Right ventricle myocardium superior (tissue), 1 donor: Measurements from ENCODE around the gene PON3. TPM values are rescaled to one million over a fixed set of nuclear protein-coding genes. Genes with fewer than 3 reads are reported as not detected.
"Not testable (repeated sequence)": the region's sequence is repeated elsewhere in the genome, so short reads cannot be mapped to it uniquely, and the experiment has no call there.

Experiments used
- ATAC-seq: fragments of 200-7000 bp; cut with Tn5 transposase; one replicate; pipeline ENCODE4 v1.9.1; 2020; ENCODE audit warnings: mild to moderate bottlenecking; ENCODE audit not compliant: poor library complexity
- DNase-seq: peaks from one replicate; pipeline ENCODE4 v3.0.0-alpha.2; 2020
- intact Hi-C: fragments of 100-400 bp; cut with DNase I; formaldehyde crosslinking; loops from one replicate; pipeline ENCODE4 v1.11.2; 2022
- total RNA-seq: library from RNA; stranded (reverse); fragmentation: NEBNext Ultra II Directional; extraction: Animal tissue kit (Norgen Biotek cat#: 25700); gene quantifications from one replicate; pipeline ENCODE4 v1.2.1, GENCODE V29; 2021
- donor health status: DM: no; HTN: yes; CAD: no; lungs with severe emphysema.

Gene PON3
- total RNA-seq, 1 donor from 2014 or later, result 0.56 TPM

DNA sequence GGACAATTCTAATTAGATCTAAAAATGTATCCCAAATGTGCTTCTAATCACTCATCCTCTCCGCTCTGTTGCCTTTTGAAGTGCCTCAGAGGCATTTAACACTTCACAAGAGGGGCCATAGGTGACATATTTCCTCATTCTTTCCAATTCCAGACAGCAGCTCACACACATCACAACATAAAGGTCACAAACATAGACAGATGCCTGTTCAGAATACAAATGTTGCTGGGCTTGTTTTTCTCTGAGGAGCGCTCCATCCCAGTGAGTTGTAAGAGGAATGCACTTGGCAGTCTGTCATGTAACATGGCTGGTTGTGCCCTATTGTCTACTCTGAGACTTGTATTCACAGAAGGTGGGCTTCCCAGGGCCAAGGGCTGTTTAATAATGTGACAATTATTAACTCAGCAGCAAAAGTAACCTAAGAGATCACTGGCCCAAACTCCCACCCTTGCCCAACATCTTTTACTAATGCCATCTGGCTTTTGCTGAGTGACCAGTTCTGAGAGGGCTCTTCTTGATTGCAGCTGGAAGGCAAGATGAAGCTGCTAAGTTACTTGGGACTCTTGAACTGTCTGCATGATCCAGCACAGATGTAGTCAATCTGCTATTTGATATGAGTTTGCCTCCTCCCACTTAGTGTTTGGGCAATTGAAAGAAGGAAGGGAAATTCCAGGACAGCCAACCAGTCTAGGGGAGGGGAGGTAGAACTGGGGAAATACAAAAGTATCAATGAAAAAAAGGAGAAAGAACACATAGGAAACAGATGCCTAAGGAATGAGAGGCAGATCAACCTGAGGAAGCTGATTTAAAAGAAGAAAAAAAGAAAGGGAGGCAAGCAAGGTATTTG lies 25.0 kb upstream of the PON3 start:
- peak; percentile 43 for ATAC-seq
- DNase-seq, result no peak
- intact Hi-C loops, result no loop called here

DNA sequence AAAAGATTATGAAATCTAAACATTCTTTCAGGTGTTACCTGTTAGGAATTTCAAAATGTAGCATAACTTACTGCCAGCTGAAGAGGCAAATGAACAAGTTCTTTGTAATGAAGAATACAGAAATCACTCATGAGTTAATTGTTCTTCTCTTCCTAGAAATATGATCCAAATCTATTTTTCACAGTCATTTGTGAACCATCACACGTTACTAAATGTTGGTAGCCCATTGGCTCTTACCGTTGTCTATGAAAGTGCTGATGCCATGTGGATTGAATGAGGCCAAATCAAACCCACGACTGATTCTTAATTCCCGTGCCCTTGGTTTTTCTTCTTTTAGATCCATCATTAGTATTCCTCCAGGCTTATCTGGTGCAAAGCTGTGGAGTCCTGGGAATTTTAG lies 15.9 kb upstream of the PON3 start:
- DNase-seq (no peak), ATAC-seq (no peak)
- intact Hi-C loops, result no loop called here

DNA sequence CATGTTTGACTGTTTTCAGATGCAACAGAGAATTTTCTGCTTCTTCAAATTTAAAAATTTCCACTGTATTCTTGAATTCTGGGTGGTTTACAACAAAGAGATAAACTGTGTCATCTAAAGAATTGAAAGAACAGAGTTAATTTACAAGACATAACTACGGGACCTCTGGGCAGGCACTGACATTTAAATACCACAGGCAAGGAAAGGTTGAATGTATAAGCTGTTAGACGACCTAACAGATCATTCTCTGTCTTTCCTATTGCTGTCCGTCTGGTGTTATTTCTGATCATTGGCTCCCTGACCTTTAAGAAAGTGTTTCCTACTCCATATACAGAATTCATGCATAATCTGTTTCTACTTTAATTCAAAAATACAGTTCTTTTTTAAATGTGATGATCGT lies 15.5 kb upstream of the PON3 start:
- no peak for ATAC-seq
- intact Hi-C loops, result no loop called here
- DNase-seq, result no peak

DNA sequence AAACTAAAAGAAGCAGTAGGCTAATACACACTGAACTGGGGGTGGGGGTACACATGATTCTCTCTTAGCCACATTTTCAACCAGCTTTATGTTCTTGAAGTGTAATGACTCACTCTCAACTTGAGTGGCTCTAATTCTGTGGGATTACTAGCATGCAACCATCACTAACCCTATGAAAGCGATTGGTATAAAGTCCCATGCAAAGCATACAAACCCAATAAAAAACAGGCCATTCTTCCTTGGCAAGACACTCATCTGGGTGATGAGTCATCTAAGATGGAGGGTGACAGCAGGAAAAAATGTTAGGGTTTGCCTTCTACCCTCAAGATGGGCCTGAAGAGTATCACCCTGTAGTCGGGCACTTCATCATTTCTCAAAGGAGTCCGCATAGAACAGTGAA lies 14.9 kb upstream of the PON3 start:
- intact Hi-C loops, result no loop called here
- ATAC-seq (no peak), DNase-seq (no peak)

DNA sequence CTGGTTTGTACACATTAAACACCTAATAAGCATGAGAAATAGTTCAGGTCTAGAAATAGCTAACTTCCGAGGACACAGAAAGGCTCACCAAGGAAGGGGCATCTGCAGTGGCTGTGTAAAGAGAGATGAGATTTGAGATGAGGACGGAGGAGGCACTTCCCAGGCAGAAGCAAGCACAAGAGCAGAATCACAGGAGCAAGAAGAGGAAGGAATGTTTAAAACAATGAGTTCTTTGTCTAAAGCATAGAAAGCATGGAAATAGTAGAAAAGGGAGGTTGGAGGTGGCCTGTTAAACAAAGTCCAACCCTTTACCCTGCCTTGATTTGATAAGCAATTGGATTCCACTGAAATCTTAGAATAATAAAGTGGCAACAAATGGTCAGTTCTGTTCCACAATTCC lies 11.6 kb upstream of the PON3 start:
- DNase-seq (no peak), ATAC-seq (no peak)
- intact Hi-C loops, result no loop called here

DNA sequence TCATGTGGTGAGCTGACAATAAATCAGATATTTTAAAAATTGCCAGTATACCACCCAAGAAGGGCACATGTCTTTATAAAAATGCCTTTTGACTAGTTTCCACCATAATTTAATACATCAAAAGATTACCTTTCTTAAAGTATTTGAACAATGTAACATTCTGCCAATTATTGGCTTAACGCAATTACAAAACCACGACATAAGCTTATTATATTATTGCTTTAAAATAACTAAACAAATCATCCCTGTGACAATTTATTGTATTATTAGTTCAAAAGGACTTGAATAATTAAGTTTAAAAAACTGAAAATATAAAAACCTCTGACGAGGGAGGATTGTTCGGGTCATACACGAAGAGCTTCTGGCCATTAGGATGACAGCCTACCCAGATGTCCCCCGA lies 9.6 kb upstream of the PON3 start:
- no peak for DNase-seq
- intact Hi-C loops, result no loop called here
- no peak for ATAC-seq

DNA sequence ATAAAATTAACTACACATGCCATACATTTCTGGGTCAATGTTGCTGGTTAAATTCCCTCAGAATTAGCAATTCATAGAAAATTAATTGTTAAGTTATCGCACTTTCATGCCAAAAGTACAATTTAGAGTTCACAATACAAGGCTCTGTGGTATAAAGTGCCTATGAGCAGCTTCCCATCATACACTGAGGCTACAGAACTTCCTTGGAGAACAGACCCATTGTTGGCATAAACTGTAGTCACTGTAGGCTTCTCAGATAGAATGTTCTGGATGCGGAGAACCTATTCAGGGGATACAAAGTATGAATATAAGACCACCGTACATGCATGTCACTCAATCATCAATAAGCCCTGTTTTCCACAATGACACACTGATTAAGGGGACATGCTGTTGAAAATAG lies 9.0 kb upstream of the PON3 start:
- intact Hi-C loops, result no loop called here
- ATAC-seq (no peak), DNase-seq (no peak)

DNA sequence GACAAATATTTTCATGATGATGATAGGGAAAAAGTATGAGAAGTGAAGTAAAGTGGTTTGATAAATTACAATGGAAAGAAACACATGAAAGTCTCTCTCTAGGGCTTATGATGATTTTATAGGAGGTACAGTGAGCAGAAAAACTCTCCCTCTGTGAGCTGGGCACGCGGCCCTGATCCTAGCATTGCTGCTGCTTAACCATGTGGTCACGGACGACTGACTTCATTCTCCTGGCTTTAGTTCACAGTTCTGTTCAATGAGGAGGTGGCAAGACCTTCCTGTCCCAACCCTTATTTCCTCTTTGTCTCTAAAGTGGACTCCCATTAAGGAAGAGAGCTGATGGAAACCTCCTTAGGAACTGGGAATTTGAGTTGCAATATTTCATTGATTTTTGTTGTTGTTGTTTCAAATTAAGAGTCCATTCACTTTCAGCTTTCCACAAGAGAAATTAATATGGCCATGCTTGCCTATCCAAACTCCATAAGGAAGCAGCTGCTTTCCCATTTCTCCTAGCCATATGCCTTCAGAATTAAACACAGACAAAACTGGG lies 8.2 kb upstream of the PON3 start:
- DNase-seq (peak; percentile 54), ATAC-seq (peak; percentile 61)
- intact Hi-C loops, result no loop called here

DNA sequence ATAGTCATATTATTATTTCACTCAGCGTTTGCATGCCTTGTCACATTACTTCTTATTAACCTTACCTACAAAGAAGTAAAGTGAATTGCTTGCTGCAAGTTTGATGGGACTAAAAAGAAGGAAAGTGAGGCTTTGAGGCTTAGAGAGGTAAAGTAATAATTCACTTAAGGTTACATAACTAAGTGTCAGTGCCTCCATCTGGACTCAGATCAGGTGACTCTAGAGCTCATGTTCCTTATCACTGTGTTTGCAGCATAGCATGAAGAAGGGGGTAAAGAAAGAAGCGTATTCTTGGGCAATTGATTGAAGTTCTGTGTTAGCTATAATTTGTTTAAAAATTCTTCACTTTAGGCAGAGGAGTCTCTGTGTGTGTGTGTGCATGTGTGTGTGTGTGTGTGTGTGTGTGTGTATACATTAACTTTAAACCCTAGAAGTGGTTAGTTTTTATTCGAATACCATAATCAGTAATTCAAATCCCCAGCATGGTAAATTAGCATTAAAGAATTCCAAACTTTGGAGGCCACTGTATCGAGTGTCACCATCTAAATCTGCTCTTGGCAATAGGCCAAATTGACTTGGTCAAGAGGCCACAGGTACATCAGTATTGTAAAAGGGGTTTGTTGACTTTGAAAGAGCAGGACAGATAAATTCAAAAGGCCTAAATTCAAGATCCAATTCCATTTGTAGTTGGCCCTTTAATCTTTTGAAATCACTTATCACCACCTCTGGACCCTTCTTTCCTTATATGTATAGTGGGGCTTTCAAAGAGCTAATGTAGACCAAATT lies 2.2 kb upstream of the PON3 start:
- intact Hi-C loops, result no loop called here
- ATAC-seq, result no peak
- no peak for DNase-seq

DNA sequence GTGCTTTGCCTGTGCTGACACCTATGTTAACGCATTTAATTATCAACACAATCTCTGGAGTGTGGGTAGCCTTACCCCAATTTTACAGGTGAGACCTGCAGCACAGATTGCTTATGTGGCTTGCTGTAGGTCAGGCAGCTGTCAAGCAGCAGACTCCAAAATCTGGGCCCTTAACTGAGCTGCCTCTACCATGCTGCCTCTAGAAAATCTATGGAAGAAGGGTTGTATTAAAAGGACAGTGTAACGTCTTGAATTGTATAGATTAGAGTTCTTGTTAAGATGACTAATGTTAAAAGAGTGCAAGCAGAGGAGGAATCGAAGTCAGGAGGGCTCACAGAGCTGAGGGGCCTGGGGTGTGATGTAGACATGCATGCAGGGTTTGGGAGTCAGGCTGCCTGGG lies 1.2 kb upstream of the PON3 start:
- no peak for ATAC-seq
- no peak for DNase-seq
- intact Hi-C loops, result no loop called here

DNA sequence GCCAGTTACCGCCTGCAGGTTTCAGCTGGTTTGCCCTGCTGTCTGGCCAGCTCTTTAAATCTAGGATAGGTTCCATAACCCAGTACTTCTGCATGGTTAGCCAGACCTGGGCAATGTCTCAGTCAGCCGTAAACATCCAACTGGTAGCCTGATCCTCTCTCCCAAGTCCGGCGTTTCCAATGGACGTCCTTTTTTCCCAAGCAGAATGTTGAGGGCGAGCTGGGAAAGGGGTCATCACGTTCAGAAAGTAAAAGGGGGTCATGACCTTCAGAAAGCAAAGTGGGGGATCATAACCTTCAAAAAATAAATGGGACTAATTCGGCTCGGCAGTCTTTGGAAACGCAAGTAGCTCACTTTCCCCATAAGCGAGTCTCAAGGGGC lies 430 bp downstream of the PON3 start:
- no peak for DNase-seq
- intact Hi-C loops, result no loop called here
- ATAC-seq, result no peak

DNA sequence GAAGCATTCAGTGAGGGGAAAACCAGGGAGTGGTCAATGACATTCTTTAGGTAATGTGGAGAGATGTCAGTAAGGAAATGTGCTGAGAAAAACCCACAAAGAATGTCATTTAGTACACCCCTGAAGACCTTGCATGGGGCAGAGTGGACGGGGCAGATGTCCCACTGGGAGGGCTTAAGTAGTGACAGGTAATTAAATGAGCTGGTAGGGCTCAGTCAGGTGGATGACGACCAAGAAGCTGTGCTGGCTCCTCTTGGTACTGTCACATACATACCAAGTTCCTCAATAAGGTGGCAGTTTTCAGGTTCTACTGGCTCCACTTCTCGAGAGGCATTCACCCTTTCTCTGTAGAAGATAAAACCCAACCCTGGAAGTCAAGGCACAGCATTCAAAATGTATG lies 1.8 kb downstream of the PON3 start:
- intact Hi-C loops, result no loop called here
- ATAC-seq (no peak), DNase-seq (no peak)

DNA sequence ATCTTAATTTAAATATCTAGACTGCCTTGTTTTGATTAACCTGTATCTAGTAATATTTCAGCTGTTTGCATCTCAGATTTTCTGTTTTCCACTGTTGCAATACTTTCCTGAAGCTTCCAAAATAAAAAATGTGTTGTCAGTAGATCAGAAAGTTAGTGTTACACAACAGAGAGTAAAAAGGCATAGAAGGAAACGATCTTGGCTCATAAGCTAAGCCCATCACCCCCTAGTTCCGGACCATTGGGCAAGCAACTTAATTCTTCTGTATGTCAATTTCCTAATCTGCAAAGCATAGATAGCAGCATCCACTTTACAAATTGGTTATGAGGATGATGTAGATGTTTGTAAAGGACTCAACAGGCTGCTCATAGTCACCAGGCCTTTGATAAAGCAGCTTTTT lies 4.4 kb downstream of the PON3 start:
- no peak for ATAC-seq
- intact Hi-C loops, result no loop called here
- DNase-seq, result no peak

DNA sequence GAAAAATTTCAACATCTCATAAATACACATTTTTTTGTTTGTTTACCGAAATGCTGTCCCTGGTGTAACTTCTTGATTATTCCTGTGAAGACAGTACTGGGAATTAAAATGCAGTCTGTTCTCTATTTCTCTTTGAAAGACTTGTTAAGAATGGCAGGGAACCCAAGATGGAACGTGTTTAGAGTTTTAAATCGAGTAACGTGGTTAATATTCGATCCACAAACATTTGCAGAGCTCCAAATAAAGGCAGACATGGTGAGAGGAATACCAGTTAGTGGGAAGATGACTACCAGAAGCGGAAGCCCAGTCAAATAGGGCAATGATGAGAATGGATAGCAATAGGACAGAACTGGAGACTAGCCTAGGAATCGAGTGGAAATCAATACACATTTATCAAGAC lies 6.7 kb downstream of the PON3 start:
- ATAC-seq (no peak), DNase-seq (no peak)
- intact Hi-C loops, result no loop called here

DNA sequence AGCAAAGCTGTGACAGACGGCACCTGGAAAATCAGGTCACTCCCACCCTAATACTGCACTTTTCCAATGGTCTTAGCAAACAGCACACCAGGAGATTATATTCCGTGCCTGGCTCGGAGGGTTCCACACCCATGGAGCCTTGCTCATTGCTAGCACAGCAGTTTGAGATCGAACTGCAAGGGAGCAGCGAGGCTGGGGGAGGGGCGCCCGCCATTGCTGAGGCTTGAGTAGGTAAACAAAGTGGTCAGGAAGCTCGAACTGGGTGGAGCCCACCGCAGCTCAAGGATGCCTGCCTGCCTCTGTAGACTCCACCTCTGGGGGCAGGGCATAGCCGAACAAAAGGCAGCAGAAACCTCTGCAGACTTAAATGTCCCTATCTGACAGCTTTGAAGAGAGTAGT lies 16.7 kb downstream of the PON3 start:
- ATAC-seq, DNase-seq: not testable (repeated sequence)
- intact Hi-C loops, result loop anchor here (10.0 kb wide), 1 partner anchor 75 kb away; no protein-coding TSS in a partner anchor

DNA sequence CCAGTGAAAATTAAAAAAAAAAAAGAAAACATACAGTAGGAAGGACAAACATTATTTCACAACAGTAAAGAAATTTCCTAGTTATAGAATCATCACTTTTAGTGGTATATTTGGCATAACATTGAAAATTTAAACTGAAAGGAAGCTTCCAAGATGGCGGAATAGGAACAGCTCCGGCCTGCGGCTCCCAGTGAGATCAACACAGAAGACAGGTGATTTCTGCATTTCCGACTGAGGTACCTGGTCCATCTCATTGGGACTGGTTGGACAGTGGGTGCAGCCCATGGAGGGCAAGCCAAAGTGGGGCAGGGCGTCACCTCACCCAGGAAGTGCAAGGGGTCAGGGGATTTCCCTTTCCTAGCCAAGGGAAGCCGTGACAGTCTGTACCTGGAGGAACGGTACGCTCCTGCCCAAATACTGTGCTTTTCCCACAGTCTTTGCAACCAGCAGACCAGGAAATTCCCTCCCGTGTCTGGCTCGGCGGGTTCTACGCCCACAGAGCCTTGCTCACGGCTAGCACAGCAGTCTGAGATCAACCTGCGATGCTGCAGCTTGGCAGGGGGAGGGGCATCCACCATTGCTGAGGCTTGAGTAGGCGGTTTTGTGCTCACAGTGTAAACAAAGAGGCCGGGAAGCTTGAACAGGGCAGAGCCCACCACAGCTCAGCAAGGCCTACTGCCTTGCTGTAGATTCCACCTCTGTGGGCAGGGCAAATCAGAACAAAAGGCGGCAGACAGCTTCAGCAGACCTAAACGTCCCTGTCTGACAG lies 19.4 kb downstream of the PON3 start:
- intact Hi-C loops, result loop anchor here (10.0 kb wide), 1 partner anchor 78 kb away; no protein-coding TSS in a partner anchor
- DNase-seq (no peak), ATAC-seq (no peak)

DNA sequence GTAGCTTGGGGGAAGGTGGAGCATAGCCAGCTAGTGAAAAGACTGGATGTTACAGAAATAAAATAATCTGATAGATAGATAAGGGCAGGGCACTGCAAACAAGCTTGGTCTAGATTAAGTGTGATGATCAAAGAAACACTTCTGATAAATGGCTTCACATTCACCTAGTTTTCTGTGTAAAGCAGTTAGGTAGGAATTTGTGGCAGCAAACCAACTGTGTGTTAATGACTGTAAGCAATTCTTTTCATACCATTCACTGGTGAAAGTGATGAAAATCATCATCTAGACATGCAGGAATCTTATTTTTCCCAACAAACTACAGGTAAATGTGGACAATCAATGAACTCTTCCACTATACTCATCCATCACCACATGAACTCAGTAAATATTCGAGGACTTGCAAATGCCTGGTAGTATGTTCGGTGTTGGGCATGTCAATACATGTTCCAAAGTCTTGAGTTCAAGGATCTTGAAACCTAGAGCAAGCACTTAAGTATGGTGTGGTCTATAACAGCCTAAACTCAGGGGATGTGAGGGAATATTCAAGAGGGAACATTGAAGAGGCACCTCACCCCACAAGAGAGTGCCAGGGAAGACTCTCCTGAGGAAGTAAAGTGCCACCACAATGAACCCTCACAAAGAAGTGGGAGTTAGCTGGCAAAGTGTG lies 20.5 kb downstream of the PON3 start:
- DNase-seq (no peak), ATAC-seq (no peak)
- intact Hi-C loops, result loop anchor here (10.0 kb wide), 1 partner anchor 79 kb away; no protein-coding TSS in a partner anchor

DNA sequence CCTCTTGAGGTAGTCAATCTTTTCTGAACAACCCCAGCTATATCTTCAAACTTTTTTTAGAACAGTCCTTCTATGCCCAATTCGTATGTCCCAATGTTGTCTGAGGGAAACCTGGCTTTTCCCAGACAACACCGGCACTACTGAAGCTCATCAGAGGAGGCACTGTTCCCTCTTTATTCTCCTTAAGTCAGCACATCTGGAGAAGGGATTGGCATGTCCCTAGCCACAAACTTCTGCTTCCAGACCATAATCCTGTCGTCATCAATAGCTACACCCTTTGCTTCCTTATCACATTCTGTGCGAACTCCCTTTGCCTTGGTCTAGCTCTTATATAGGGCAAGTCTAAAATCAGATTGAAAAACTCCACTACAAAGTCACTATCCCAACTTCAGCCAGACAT lies 22.9 kb downstream of the PON3 start:
- DNase-seq (no peak), ATAC-seq (no peak)
- intact Hi-C loops, result loop anchor here (10.0 kb wide), 1 partner anchor 81 kb away; no protein-coding TSS in a partner anchor

DNA sequence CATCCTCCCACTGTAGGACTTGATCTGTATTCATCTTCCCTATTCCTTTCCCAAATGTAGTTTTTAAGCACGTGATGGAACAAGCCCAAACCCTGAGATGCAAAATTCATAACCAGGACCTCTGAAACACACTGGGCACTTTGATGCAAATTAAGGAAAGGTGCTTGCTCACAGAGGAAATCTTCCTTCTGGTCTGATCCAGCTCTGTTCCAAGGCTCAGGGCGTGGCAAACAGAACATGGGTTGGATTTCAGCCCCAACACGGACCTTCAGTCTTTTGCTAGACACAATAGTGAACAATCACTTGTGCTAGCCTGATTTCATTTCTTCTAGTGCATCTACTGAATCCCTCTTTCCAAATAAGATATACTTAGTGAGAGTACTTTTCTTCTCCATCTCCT lies 27.9 kb downstream of the PON3 start:
- ATAC-seq (no peak), DNase-seq (no peak)
- intact Hi-C loops, result no loop called here
